Measurements from ENCODE around the gene TMEM190.

The TMEM190 gene

GRCh38 chr19:55424518-55424917 is 47.9 kb downstream of the TMEM190 start:
- DNase-seq, result no peak

GRCh38 chr19:55426042-55426441 is 49.4 kb downstream of the TMEM190 start:
- no peak for DNase-seq

Data from SHP77 (cell line).